ENCODE data around the gene AQP2.

AQP2 gene

DNA sequence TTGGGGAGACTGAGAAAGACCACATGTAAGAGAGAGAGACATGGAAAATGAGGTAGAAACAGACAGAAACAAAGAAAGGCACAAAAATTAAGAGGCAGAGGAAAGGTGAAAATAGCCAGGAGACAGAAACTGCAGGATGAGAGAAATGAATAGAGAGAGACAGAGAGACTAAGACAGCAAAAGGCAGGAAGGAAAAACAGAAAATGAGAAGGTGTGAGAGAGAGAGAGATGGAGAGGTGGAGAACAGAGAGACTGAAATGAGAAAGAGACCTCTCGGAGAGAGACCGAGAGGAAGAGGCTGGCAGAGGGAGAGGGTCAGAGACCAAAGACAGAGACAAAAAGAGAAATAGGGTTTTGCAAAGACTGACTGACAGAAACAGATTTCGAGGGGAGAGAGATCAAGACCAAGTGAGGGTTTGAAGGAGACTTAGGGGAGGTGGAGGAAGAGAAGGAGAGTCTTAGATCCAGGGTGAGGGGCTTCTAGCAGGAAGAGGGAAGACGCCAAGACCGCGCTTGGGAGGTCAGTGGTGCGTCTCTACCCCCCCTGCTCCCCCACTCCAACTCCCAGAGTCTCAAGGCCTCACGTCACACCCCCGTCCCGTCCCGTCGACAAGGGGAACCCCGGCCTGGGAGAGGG, 10.1 kb downstream of the AQP2 start:
- DNase-seq (ENCODE audit: low spot score): peak; percentile 35
- TF ChIP-seq, protein P1, sequence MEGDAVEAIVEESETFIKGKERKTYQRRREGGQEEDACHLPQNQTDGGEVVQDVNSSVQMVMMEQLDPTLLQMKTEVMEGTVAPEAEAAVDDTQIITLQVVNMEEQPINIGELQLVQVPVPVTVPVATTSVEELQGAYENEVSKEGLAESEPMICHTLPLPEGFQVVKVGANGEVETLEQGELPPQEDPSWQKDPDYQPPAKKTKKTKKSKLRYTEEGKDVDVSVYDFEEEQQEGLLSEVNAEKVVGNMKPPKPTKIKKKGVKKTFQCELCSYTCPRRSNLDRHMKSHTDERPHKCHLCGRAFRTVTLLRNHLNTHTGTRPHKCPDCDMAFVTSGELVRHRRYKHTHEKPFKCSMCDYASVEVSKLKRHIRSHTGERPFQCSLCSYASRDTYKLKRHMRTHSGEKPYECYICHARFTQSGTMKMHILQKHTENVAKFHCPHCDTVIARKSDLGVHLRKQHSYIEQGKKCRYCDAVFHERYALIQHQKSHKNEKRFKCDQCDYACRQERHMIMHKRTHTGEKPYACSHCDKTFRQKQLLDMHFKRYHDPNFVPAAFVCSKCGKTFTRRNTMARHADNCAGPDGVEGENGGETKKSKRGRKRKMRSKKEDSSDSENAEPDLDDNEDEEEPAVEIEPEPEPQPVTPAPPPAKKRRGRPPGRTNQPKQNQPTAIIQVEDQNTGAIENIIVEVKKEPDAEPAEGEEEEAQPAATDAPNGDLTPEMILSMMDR (IDR thresholded peaks at IDR 0.05; ENCODE audit: extremely low read depth, missing control alignments): no peak

GRCh38 chr12:49961111-49961922, 10.8 kb downstream of the AQP2 start, which contains the start of gene AQP5:
Gene AQP5, plus strand, starts transcription at chr12:49961872. Its CDS starts 146 bp downstream, at chr12:49962018.
- TF ChIP-seq, protein P1 (IDR thresholded peaks at IDR 0.05; ENCODE audit: extremely low read depth, missing control alignments): no peak
- DNase-seq (ENCODE audit: low spot score): peak; percentile 40

DNA sequence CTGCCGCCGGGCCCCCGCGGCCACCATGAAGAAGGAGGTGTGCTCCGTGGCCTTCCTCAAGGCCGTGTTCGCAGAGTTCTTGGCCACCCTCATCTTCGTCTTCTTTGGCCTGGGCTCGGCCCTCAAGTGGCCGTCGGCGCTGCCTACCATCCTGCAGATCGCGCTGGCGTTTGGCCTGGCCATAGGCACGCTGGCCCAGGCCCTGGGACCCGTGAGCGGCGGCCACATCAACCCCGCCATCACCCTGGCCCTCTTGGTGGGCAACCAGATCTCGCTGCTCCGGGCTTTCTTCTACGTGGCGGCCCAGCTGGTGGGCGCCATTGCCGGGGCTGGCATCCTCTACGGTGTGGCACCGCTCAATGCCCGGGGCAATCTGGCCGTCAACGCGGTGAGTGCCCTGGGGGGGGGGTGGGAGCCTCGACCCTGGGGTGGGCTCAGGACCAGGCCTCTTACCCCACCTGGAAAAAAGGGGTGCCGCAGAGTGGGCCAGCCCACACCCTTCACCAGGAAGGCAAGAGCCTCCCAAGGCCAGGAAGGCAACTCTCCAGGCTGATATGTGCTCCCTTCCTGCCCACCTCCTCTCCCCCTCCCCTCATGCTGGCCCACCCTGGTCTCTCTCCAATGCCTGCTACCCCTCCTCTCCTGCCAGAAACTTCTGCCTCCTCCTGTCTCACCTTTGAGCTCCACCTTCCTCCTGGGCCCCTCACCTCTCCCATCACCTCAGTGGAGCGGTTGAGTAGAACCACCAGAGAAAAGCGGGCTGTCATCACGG, 11.6 kb downstream of the AQP2 start:
- peak; percentile 41 for DNase-seq (ENCODE audit: low spot score)
- TF ChIP-seq, protein P1 (IDR thresholded peaks at IDR 0.05; ENCODE audit: extremely low read depth, missing control alignments): no peak

DNA sequence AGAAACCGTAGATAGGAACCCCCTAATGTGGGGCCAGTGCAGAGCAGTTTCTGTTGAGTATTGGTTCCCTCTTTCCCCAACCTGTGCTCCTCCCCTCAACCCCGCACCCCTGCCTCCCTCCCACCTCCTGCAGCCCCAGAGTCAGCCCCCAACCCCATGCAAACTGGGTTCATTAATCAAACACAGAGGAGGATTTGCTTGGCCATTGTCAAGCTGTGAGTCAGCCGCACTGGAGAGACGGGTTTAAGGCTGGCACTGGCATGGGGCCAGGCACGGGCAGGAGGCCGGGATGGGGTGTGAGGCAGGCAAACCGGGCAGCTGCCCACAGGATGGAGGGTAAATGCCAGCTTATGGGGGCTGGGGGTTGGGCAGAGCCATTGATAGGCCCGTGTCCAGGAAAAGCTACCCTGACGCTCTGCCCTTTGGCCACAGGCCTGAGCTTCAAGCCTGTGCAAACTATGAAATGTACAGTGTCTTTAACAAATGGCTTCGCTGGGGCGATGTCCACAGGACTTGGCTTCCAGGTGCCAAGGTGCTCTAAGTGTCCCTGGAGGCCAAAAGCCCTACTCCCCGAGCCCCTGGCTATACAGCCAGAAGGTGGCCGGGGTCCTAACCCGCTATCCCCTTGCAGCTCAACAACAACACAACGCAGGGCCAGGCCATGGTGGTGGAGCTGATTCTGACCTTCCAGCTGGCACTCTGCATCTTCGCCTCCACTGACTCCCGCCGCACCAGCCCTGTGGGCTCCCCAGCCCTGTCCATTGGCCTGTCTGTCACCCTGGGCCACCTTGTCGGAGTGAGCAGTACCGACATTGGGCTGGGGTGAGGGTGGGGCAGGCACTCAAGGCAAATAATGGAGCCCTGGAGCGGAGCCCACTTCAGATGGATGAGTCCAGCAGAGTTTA, 12.6 kb downstream of the AQP2 start:
- no peak for DNase-seq (ENCODE audit: low spot score)
- TF ChIP-seq, protein P1 (IDR thresholded peaks at IDR 0.05; ENCODE audit: extremely low read depth, missing control alignments): no peak

- no peak for DNase-seq (ENCODE audit: low spot score)
- TF ChIP-seq, protein P1 (IDR thresholded peaks at IDR 0.05; ENCODE audit: extremely low read depth, missing control alignments): no peak
Measured at GRCh38 chr12:49963976-49964815, 13.7 kb downstream of the AQP2 start.

Measured in GM20000 (cell line).